Loucy (cell line): ENCODE results near the gene RNF2.

Source experiments
- H2AFZ ChIP-seq: fragments of 200-600 bp; sonication (generic); 2 replicates; pipeline ENCODE4 v1.6.0; 2016; ENCODE audit warnings: antibody characterized with exemption, mild to moderate bottlenecking, low read length, moderate library complexity
- H3F3A ChIP-seq: fragments of 200-600 bp; 2 replicates; pipeline ENCODE4 v1.6.0; 2016; ENCODE audit warnings: antibody characterized with exemption, low read depth, mild to moderate bottlenecking
- H3K27me3 ChIP-seq: fragments of 200-600 bp; sonication (generic); 2 replicates; pipeline ENCODE4 v1.6.1; 2014; ENCODE audit warnings: low read length, mild to moderate bottlenecking; ENCODE audit not compliant: insufficient read depth, poor library complexity, severe bottlenecking
- H3K36me3 ChIP-seq: fragments of 200-600 bp; sonication (generic); 2 replicates; pipeline ENCODE4 v1.6.1; 2016; ENCODE audit warnings: low read length; ENCODE audit not compliant: insufficient read depth
- H3K4me1 ChIP-seq: fragments of 200-600 bp; sonication (generic); 2 replicates; pipeline ENCODE4 v1.5.1; 2014; ENCODE audit warnings: low read length, mild to moderate bottlenecking; ENCODE audit not compliant: insufficient read depth, poor library complexity, severe bottlenecking
- H3K4me2 ChIP-seq: fragments of 200-600 bp; sonication (generic); 2 replicates; pipeline ENCODE4 v1.6.0; 2014; ENCODE audit warnings: antibody characterized with exemption, low read length, low read depth, mild to moderate bottlenecking; ENCODE audit not compliant: poor library complexity, severe bottlenecking
- H3K4me3 ChIP-seq: fragments of 200-600 bp; sonication (generic); 2 replicates; pipeline ENCODE4 v1.5.1; 2014; ENCODE audit warnings: low read length, mild to moderate bottlenecking, mixed read lengths; ENCODE audit not compliant: poor library complexity, severe bottlenecking
- H3K79me2 ChIP-seq: fragments of 200-600 bp; sonication (generic); 2 replicates; pipeline ENCODE4 v1.6.1; 2014; ENCODE audit warnings: low read length; ENCODE audit not compliant: insufficient read depth
- H3K9ac ChIP-seq: fragments of 200-600 bp; sonication (generic); 2 replicates; pipeline ENCODE4 v1.6.0; 2014; ENCODE audit warnings: mild to moderate bottlenecking, low read depth, low read length, moderate library complexity; ENCODE audit not compliant: poor library complexity, severe bottlenecking
- H3K9me2 ChIP-seq: fragments of 200-600 bp; sonication (generic); replicated peaks from 2 replicates; pipeline ENCODE4 v1.6.1; 2016; ENCODE audit warnings: low read depth, low read length, mixed read lengths
- H3K9me3 ChIP-seq: fragments of 200-600 bp; sonication (generic); 2 replicates; pipeline ENCODE4 v1.6.1; 2014; ENCODE audit warnings: mild to moderate bottlenecking, antibody characterized with exemption, low read length, low read depth; ENCODE audit not compliant: insufficient read depth
- H4K20me1 ChIP-seq: fragments of 200-600 bp; sonication (generic); 2 replicates; pipeline ENCODE4 v1.6.0; 2014; ENCODE audit warnings: antibody characterized with exemption, low read length, mild to moderate bottlenecking; ENCODE audit not compliant: insufficient read depth, poor library complexity, severe bottlenecking
- EZH2phosphoT487 ChIP-seq: fragments of 200-600 bp; IDR thresholded peaks from 2 replicates; pipeline ENCODE4 v1.6.1; 2018; ENCODE audit warnings: antibody characterized with exemption, mild to moderate bottlenecking, moderate library complexity, borderline replicate concordance
- TF ChIP-seq, protein P1 (sequence below): fragments of 200-600 bp; sonication (generic); conservative IDR thresholded peaks from 2 replicates; pipeline ENCODE4 v1.5.1; 2014; ENCODE audit warnings: mild to moderate bottlenecking, antibody characterized with exemption, low read length

The RNF2 gene

DNA sequence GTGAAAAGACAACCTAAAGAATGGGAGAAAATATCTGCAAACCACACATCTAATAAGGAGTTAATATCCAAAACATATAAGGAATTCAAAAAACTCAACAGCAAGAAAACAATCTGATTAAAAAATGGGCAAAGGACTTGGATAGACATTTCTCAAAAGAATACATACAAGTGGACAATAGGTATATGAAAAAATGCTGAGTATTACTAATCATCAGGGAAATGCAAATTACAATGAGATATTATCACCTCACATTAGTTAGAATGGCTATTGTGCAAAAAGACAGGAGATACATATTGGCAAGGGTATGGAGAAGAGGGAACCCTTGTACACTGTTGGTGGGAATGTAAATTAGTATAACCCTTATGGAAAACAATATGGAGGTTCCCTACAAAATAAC is 66.5 kb downstream of the RNF2 start:
- Histone ChIP-seq H3K4me2 (no peak overlapping the region), H2AFZ (no peak overlapping the region), H3K9ac (no peak overlapping the region), H3K36me3 (no peaks in the 10 kb centered on the region), H3K9me2 (no peaks in the 10 kb centered on the region), H3K27me3 (no peaks in the 10 kb centered on the region), H3K4me1 (no peaks in the 10 kb centered on the region), H3F3A (no peaks in the 10 kb centered on the region), H4K20me1 (no peaks in the 10 kb centered on the region), H3K4me3 (no peak overlapping the region), H3K79me2 (no peaks in the 10 kb centered on the region), H3K9me3 (0 out of 2 replicates have a peak, but pooled peaks cover 4% of the 10 kb centered on the region)
- TF ChIP-seq EZH2phosphoT487: no peak
- TF ChIP-seq, protein P1, sequence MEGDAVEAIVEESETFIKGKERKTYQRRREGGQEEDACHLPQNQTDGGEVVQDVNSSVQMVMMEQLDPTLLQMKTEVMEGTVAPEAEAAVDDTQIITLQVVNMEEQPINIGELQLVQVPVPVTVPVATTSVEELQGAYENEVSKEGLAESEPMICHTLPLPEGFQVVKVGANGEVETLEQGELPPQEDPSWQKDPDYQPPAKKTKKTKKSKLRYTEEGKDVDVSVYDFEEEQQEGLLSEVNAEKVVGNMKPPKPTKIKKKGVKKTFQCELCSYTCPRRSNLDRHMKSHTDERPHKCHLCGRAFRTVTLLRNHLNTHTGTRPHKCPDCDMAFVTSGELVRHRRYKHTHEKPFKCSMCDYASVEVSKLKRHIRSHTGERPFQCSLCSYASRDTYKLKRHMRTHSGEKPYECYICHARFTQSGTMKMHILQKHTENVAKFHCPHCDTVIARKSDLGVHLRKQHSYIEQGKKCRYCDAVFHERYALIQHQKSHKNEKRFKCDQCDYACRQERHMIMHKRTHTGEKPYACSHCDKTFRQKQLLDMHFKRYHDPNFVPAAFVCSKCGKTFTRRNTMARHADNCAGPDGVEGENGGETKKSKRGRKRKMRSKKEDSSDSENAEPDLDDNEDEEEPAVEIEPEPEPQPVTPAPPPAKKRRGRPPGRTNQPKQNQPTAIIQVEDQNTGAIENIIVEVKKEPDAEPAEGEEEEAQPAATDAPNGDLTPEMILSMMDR: no peak

GRCh38 chr1:185112356-185112755 is 67.0 kb downstream of the RNF2 start:
- TF ChIP-seq, protein P1: no peak
- TF ChIP-seq EZH2phosphoT487: no peak
- H3K9ac ChIP-seq: no peak overlapping the region
- H3K9me3 ChIP-seq: 0 out of 2 replicates have a peak, but pooled peaks cover 4% of the 10 kb centered on the region
- H3F3A ChIP-seq: no peaks in the 10 kb centered on the region
- H4K20me1 ChIP-seq: no peaks in the 10 kb centered on the region
- no peaks in the 10 kb centered on the region for H3K9me2 ChIP-seq
- no peak overlapping the region for H2AFZ ChIP-seq
- H3K4me3 ChIP-seq: no peak overlapping the region
- H3K27me3 ChIP-seq: no peaks in the 10 kb centered on the region
- no peak overlapping the region for H3K4me2 ChIP-seq
- H3K4me1 ChIP-seq: no peaks in the 10 kb centered on the region
- H3K36me3 ChIP-seq: no peaks in the 10 kb centered on the region
- no peaks in the 10 kb centered on the region for H3K79me2 ChIP-seq

GRCh38 chr1:185129708-185130107 is 84.3 kb downstream of the RNF2 start:
- peaks cover 3% of the 10 kb centered on the region; the same call in 1 of the 2 replicates for H3K36me3 ChIP-seq
- H3K9me3 ChIP-seq: no peaks in the 10 kb centered on the region
- no peaks in the 10 kb centered on the region for H3K27me3 ChIP-seq
- TF ChIP-seq, protein P1: no peak
- TF ChIP-seq EZH2phosphoT487: no peak
- no peaks in the 10 kb centered on the region for H3K79me2 ChIP-seq
- H3K4me3 ChIP-seq: no peak overlapping the region
- no peaks in the 10 kb centered on the region for H4K20me1 ChIP-seq
- no peaks in the 10 kb centered on the region for H3F3A ChIP-seq
- no peaks in the 10 kb centered on the region for H3K4me1 ChIP-seq
- H3K9me2 ChIP-seq: no peaks in the 10 kb centered on the region
- H2AFZ ChIP-seq: no peak overlapping the region
- H3K9ac ChIP-seq: no peak overlapping the region
- H3K4me2 ChIP-seq: no peak overlapping the region
